Stimulated activated CD4-positive, alpha-beta T cell treated with anti-CD3 and anti-CD28 coated beads, Interleukin-12 subunit alpha, Interleukin-12 subunit beta, amount 100 ng/mL, for 48 hours (primary cell): ENCODE results near the gene PI4K2B.
A peak's percentile ranks its signal among the peaks of the same experiment; 100 is the strongest.
"Not testable (repeated sequence)": the region's sequence is repeated elsewhere in the genome, so short reads cannot be mapped to it uniquely, and the experiment has no call there.

Source experiments
- DNase-seq, 3 donors: peaks; one replicate each; pipeline ENCODE4 v3.0.0-alpha.2; 2020; ENCODE audit warnings: low read depth in 2 of 3, low spot score in 1 of 3

The PI4K2B gene

DNA sequence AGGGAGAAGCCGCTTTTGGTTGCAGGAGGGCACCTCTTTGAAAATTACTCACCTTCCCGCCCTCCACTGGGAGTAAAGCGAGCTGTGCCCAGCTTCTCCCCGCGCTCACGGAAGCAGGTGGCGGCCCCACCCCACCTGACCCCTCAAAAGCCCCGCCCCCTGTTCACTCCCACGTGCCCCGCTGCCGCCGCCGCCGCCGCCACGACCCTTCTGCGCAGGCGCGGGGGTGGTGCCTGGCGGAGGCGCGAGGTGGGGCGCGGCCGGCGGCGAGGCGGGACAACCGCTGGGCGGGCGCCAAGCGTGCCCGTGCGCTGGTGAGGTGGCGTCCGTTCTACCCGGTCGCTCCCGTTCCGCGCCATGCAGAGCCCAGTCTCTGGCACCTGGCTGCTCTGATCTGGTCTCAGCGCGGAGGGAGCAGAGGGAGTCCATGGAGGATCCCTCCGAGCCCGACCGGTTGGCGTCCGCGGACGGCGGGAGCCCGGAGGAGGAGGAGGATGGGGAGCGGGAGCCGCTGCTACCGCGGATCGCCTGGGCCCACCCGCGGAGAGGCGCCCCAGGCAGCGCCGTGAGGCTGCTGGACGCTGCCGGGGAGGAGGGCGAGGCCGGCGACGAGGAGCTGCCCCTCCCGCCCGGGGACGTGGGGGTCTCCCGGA, at the start of gene PI4K2B:
PI4K2B (plus strand) TSS at position 297 of the 653 bp plus-strand sequence; CDS start at position 428, 131 bp downstream.
- peak; percentile 85 to 94 (median 89) for DNase-seq

GRCh38 chr4:25184056-25184455, 49.8 kb upstream of the PI4K2B start:
- DNase-seq = no peak

DNA sequence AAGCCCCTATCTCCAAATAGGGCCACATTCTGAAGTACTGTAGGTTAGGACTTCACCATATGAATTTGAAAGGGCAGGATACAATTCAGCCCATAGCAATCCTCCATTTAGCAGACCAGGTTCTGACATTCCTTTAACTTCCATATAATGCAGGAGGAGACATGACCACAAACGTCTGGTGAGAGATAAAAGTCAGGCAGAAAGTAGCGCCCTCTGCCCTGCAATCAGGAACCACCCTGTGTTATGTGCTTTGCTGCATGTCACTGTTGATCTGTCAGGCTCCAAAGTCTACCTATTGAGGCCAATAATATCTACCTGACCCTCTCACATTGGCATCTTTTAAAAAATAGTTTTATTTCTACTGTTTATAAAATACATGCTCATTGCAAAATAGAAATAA, 43.4 kb upstream of the PI4K2B start:
- no peak for DNase-seq

DNA sequence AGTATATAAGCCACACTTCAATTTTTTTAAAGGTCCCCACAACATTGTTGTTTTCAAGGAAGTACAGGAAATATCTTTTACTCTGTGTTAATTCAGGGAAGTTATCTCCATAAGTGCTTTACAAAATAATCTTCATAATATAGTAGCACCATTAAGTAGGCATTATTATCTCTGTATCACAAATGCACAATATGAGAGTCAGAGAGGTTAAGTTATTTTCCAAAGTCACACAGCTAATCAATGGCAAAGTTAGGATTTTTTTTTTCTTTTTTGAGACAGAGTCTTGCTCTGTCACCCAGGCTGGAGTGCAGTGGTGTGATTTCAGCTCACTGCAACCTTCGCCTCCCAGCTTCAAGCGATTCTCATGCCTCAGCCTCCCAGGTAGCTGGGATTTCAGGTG, 35.1 kb upstream of the PI4K2B start:
- no peak for DNase-seq

DNA sequence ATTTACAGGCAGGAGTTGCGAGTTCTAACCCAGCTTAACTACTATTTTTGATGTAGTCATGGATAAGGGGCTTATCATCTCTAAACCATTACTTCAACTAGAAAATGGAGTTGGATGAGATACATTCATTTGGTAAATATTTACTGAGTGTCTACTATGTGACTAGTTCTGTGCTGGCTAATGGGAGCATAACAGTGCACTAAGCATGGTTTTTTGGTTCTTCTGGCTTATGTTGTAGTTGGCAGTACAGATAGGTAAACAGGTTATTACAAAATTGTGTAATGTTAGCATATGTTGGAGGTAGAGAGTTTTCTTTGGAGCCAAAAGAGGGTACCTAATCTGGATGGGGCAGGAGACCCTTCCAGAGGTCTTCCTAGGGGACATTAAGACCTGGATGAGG, 25.8 kb upstream of the PI4K2B start:
- no peak for DNase-seq

- no peak for DNase-seq
Observed at GRCh38 chr4:25209702-25210101, 24.1 kb upstream of the PI4K2B start.

DNA sequence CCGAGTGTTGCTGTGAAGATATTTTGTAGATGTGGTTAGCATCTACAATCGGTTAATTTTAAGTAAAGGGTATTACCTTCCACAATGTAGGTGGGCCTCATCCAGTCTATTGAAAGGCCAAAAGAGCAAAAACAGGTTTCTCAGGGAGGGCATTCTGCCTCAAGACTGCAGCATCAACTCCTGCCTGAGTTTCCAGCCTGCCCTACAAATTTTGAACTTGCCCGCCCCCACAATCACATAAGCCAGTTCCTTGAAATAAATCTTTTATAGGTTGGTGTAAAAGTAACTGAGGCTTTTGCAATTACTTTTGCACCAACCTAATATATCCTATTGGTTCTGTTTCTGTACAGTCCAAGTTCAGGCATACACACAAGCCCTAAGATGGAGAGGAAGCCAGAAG, 22.1 kb upstream of the PI4K2B start:
- DNase-seq = no peak

DNA sequence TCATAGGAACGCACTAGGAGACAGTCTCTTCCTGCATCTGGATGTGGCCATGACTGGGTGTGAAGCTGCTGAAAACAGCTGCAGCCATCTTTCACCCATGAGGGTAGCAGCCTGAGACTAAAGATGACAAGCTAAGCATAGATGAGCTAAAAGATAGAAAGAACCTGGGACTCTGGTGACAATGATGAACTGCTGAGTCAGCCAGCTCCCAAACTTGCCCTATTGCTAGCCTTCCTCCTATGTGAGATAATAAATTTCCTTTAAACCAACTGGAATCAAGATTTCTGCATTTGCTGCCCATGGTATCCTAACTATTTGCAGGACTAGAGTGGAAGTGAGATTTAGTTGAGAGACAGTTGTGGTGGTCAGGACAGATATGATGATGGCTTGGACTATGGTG, 21.0 kb upstream of the PI4K2B start:
- DNase-seq = no peak

GRCh38 chr4:25213347-25213979, 20.4 kb upstream of the PI4K2B start:
- DNase-seq = no peak

DNA sequence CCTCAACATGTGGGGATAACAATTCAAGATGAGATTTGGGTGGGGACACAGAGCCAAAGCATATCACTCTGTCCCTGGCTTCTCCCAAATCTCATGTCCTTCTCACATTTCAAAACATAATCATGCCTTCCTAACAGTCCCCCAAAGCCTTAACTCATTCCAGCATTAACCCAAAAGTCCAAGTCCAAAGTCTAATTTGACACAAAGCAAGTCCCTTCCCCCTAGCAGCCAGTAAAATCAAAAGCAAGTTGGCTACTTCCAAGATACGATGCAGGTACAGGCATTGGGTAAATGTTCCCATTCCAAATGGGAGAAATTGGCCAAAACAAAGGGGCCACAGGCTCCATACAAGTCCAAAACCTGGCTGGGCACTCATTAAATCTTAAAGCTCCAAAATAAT, 19.1 kb upstream of the PI4K2B start:
- not testable (repeated sequence) for DNase-seq

DNA sequence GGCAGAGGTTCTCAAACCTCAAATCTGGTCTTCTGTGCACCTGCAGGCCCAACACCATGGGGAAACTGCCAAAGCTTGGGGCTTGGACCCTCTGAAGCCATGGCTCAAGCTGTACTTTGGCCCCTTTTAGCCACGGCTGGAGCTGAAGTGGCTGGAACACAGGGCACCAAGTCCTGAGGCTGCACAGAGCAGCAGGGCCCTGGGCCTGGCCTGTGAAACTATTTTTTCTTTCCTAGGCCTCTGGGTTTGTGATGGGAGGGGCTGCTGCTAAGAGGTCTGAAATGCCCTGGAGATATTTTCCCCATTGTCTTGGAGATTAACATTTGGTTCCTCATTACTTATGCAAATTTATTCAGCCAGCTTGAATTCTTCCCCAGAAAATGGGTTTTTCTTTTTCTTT, 18.3 kb upstream of the PI4K2B start:
- no peak for DNase-seq

DNA sequence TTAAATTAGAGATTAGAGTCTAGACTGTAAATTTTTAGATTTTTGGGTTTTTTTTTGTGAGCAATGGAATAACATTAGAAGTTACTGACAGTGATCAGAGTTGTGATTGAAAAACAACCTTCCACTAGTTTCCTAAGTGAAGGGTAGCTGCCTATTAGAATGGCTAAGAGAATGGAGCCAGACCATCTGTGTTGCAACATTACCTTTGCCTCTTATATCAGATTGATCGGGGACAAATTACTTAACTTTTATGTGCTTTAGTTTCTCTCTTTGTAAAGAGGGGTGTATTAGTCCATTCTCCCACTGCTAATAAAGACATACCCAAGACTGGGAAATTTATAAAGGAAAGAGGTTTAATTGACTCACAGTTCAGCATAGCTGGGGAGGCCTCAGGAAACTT, 12.5 kb upstream of the PI4K2B start:
- no peak for DNase-seq

DNA sequence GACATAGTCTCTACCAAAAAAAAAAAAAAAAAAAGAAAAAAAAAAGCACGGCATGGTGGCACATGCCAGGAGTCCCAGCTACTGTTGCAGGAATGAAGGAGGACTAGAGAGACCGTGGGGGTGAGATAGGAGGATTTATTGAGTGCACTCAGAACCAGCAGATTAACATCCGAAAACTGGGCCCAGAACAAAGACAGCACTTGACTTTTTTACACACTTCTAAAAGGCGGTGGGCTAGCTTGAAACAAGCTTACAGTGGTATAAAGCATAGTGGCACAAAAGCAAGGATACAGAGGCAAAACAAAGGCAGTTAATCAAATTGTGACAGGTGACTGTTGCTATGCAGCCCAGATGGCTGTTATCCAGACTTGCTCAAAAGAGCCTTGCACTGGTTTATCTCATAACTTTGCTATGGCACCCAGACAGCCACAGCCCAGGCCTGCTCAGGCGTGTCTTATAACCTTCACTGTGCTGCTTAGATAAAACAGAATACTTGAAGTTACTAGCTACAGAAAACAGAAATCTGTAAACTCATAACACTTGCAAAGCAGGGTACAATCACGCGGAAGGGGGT, 9.9 kb upstream of the PI4K2B start:
- DNase-seq = no peak

GRCh38 chr4:25229804-25230203, 4.0 kb upstream of the PI4K2B start:
- DNase-seq = no peak

- DNase-seq = no peak
Observed at GRCh38 chr4:25233194-25233593, 639 bp upstream of the PI4K2B start.

- DNase-seq = peak; percentile 19 to 44 (median 29)
Observed at GRCh38 chr4:25234390-25235370, 847 bp downstream of the PI4K2B start.

GRCh38 chr4:25235401-25235800, 1.6 kb downstream of the PI4K2B start:
- DNase-seq = no peak

DNA sequence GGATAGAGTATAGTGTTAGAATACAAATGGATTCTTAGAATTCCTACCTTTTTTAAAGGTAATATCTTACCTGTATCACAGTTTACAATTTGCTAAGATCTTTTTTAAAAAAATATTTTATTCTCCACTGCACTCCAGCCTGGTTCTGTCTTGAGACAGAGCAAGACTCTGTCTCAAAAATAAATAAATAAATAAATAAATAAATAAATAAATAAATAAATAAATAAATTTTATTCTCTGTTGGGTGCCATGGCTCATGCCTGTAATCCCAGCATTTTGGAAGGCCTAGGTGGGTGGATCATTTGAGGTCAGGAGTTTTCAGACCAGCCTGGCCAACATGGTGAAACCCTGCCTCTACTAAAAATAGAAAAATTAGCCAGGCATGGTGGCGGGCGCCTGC, 2.2 kb downstream of the PI4K2B start:
- not testable (repeated sequence) for DNase-seq

GRCh38 chr4:25236971-25237370, 3.1 kb downstream of the PI4K2B start:
- no peak for DNase-seq

DNA sequence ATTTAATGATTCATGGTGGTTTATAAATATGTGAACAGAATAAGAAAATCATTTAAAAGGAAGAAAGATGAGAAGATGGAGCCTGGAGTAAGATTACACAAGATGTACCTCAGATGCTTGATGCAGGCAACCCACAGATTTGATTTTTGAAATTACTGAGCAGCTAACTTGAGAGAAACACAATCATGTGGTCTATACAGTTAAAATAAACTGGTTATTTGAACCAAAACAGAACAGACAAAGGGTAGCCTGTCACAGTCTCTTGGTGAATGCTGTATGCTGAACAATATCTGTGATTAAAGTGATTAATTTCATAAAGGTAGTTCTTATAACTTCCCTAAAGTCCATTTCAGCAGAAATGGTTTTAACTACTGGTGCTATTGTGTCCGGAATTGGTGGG, 4.2 kb downstream of the PI4K2B start:
- no peak for DNase-seq

GRCh38 chr4:25239528-25239927, 5.7 kb downstream of the PI4K2B start:
- DNase-seq = not testable (repeated sequence)
